Small intestine (tissue), 7 donors: ENCODE results near the gene FAF1. TPM values are rescaled to one million over a fixed set of nuclear protein-coding genes. Genes with fewer than 3 reads are reported as not detected.

Experiments
- DNase-seq, 2 donors: peaks; one replicate each; pipeline versions ENCODE4 v3.0.0 to v3.0.0-alpha.2; 2013
- FAIRE-seq: peaks from 2 replicates; lab custom pipeline; 2012; peaks lifted over from hg19 to GRCh38; lab: Jason Lieb, UNC
- H3K27ac ChIP-seq, 3 donors: one replicate each; pipeline ENCODE4 v1.5.1; 2013; ENCODE audit warnings: low read length in 2 of 3, mild to moderate bottlenecking in 2 of 3, control low read depth in 1 of 3, inconsistent platforms in 1 of 3, low read depth in 1 of 3, moderate library complexity in 1 of 3
- H3K27me3 ChIP-seq, 3 donors: one replicate each; pipeline ENCODE4 v1.6.1; 2013; ENCODE audit warnings: low read length in 3 of 3, inconsistent platforms in 1 of 3; ENCODE audit not compliant: control insufficient read depth in 3 of 3, insufficient read depth in 3 of 3
- H3K36me3 ChIP-seq, 3 donors: one replicate each; pipeline ENCODE4 v1.6.1; 2013; ENCODE audit warnings: low read length in 3 of 3, inconsistent platforms in 1 of 3, low read depth in 1 of 3, mild to moderate bottlenecking in 1 of 3, moderate library complexity in 1 of 3; ENCODE audit not compliant: control insufficient read depth in 3 of 3, insufficient read depth in 2 of 3
- H3K4me1 ChIP-seq, 3 donors: one replicate each; pipeline ENCODE4 v1.6.1; 2013; ENCODE audit warnings: low read length in 2 of 3, inconsistent platforms in 1 of 3, low read depth in 1 of 3, mild to moderate bottlenecking in 1 of 3, moderate library complexity in 1 of 3; ENCODE audit not compliant: control insufficient read depth in 3 of 3, insufficient read depth in 2 of 3
- H3K4me3 ChIP-seq, 3 donors: one replicate each; pipeline ENCODE4 v1.5.1; 2013; ENCODE audit warnings: low read length in 3 of 3, control low read depth in 1 of 3, inconsistent platforms in 1 of 3, low read depth in 1 of 3, mild to moderate bottlenecking in 1 of 3, moderate library complexity in 1 of 3
- H3K9me3 ChIP-seq, 2 donors: one replicate each; pipeline ENCODE4 v1.6.1; 2013; ENCODE audit warnings: low read depth in 1 of 2, low read length in 1 of 2; ENCODE audit not compliant: control insufficient read depth in 2 of 2, insufficient read depth in 1 of 2
- WGBS, 3 donors: extraction: QIAGEN DNeasy Blood & Tissue Kit; methylation state at CpG; one replicate each; pipeline ENCODE4 v1.1.7; 2013; 5-methylcytosine and 5-hydroxymethylcytosine counted together
- polyA plus RNA-seq, 4 donors: library from polyadenylated mRNA; stranded (reverse) in 3 of 4; unstranded in 1 of 4; fragments of 200-250 nt in 3 of 4; fragments of 120-200 nt in 1 of 4; gene quantifications; one replicate each; pipeline versions ENCODE4 v1.2.1 to v1.2.3, GENCODE V29; 2013
- donor health status: healthy with polysubstance abuse.
- donor health status: control.
- donor health status: control.
- donor health status: Bipolar disorder and iron deficiency.
- donor health status: healthy.

FAF1 gene
- polyA plus RNA-seq, 4 donors = 19.5 to 46.3 (median 32.5) TPM

DNA sequence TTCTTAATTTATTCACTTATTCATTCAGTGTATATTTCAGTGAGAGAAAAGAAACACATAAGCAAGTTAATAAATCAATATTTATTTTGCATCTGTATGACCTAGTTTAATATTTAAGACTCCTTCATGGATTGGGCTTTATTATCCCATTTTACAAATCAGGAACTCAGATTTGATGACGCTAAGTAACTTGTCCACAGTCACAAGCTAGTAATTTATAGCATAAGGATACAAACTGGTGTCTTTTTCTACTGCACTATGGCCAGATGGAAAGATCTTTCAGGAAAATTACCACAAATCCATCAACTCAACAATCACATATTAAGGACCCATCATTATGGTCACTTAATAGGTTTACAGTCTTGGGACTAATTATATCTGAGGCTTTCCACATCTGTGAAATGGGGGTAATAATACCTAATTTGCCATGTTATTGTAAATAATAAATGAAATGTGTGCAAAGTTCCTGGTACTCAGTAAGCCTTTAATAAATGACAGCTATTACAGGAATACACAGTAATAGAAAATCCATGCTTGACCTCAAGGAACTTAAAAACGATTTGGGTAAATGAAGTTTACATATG is 23.2 kb upstream of the FAF1 start:
- DNase-seq = no peak
- H3K36me3 ChIP-seq = no peaks in the 10 kb centered on the region
- H3K9me3 ChIP-seq = no peaks in the 10 kb centered on the region
- no peak for FAIRE-seq
- H3K4me1 ChIP-seq = peaks cover 0 to 5% (median 0%) of the 10 kb centered on the region in 3 donors
- H3K27me3 ChIP-seq = peaks cover 0 to 18% (median 0%) of the 10 kb centered on the region in 3 donors
- 60 to 68% (median 66%) methylated on average over 2 of the region's 2 CpGs for WGBS, 3 donors
- no peak overlapping the region for H3K4me3 ChIP-seq
- no peak overlapping the region for H3K27ac ChIP-seq

DNA sequence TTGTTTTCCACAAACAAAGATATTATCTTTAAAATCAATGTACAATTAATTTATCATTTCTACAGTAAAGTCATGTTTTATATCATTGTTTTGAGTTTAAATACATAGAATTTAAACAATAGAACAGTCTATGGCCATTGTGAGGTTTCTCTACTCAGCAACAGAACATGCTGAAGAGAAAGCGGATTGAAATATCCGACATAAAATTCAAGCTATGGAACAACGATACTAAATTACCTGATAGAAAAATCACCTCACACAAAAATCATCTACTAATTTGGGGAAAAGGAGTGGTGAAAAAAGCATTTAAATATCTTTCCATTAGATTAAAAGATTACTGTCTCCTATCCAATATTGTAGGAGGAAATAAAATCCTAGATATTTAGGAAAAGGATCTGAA is 22.5 kb upstream of the FAF1 start:
- Histone ChIP-seq H3K36me3 (no peaks in the 10 kb centered on the region), H3K4me1 (peaks cover 0 to 8% (median 0%) of the 10 kb centered on the region in 3 donors), H3K27me3 (peaks cover 0 to 24% (median 0%) of the 10 kb centered on the region in 3 donors), H3K4me3 (no peak overlapping the region), H3K9me3 (no peaks in the 10 kb centered on the region), H3K27ac (no peak overlapping the region)
- no peak for DNase-seq
- WGBS, 3 donors = 90 to 95% (median 90%) methylated on average over 3 of the region's 3 CpGs
- no peak for FAIRE-seq

DNA sequence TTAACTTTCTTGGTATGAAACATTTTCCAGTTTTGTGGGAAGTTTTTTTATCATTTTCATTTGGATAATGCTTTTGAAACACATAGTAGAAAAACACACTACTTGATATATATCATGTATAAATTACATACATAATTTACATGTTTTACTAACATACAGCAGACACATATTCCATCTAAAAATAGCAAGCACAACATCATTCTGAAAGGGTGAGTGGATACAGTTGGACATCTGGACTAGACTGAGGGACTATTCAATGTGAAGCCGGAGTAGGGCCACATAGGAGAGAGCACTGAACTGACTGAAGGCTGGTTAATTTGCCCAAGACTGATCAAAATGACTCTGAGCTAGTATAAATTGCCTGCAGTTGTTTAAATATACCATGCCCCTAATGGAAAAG is 21.7 kb upstream of the FAF1 start:
- FAIRE-seq = no peak

DNA sequence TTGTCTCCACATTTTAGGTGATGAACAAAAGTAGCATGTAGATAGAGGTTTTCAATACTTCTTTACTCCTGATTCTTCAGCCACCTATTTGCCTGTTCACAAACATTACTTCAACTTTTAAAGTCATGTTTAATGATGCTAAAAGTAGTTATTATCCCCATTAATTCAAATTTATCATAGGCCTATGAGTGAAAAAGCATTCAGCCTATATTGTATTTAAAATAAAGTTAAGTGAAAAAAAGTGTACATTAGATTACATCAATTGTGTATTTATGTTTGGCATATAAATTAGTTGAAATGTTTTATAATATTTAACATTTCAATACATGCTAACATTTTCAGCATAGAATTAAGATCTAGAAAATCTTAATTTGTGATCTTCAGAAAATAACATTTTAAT is 20.4 kb upstream of the FAF1 start:
- no peaks in the 10 kb centered on the region for H3K36me3 ChIP-seq
- H3K9me3 ChIP-seq = no peaks in the 10 kb centered on the region
- FAIRE-seq (peak; percentile 44), DNase-seq (no peak)
- peaks cover 0 to 42% (median 0%) of the 10 kb centered on the region in 3 donors for H3K27me3 ChIP-seq
- no peak overlapping the region for H3K27ac ChIP-seq
- peaks cover 0 to 14% (median 0%) of the 10 kb centered on the region in 3 donors for H3K4me1 ChIP-seq
- H3K4me3 ChIP-seq = no peak overlapping the region

More for the DNA sequence above, 21.7 kb upstream of the FAF1 start:
- Histone ChIP-seq H3K27ac (no peak overlapping the region), H3K27me3 (peaks cover 0 to 32% (median 0%) of the 10 kb centered on the region in 3 donors), H3K4me1 (peaks cover 0 to 14% (median 0%) of the 10 kb centered on the region in 3 donors), H3K36me3 (no peaks in the 10 kb centered on the region), H3K4me3 (no peak overlapping the region), H3K9me3 (no peaks in the 10 kb centered on the region)
- 93 to 97% (median 96%) methylated on average over 1 of the region's 1 CpG for WGBS, 3 donors
- no peak for DNase-seq

DNA sequence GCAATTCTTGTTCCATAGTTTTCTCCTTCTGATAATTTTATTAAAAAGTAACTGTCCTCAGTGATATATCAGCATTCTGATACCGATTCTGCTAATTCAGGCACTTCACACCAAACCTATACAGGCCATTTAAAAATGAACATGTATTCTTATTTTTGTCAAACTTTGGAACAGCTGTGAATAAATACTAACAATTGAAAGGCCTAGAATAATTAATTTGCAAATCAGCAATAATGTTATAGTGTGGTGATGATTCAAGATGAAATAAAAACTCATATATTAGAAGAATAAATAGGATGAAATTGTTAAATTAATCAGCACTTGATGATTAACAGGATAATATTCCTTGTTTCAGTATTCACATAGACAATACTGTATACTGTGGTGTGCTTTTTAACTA is 19.9 kb upstream of the FAF1 start:
- WGBS, 3 donors = 79 to 83% (median 83%) methylated on average over 1 of the region's 1 CpG
- peaks cover 0 to 42% (median 0%) of the 10 kb centered on the region in 3 donors for H3K27me3 ChIP-seq
- no peaks in the 10 kb centered on the region for H3K9me3 ChIP-seq
- FAIRE-seq (no peak), DNase-seq (no peak)
- H3K36me3 ChIP-seq = no peaks in the 10 kb centered on the region
- H3K27ac ChIP-seq = no peak overlapping the region
- H3K4me3 ChIP-seq = no peak overlapping the region
- H3K4me1 ChIP-seq = peaks cover 0 to 14% (median 0%) of the 10 kb centered on the region in 3 donors

DNA sequence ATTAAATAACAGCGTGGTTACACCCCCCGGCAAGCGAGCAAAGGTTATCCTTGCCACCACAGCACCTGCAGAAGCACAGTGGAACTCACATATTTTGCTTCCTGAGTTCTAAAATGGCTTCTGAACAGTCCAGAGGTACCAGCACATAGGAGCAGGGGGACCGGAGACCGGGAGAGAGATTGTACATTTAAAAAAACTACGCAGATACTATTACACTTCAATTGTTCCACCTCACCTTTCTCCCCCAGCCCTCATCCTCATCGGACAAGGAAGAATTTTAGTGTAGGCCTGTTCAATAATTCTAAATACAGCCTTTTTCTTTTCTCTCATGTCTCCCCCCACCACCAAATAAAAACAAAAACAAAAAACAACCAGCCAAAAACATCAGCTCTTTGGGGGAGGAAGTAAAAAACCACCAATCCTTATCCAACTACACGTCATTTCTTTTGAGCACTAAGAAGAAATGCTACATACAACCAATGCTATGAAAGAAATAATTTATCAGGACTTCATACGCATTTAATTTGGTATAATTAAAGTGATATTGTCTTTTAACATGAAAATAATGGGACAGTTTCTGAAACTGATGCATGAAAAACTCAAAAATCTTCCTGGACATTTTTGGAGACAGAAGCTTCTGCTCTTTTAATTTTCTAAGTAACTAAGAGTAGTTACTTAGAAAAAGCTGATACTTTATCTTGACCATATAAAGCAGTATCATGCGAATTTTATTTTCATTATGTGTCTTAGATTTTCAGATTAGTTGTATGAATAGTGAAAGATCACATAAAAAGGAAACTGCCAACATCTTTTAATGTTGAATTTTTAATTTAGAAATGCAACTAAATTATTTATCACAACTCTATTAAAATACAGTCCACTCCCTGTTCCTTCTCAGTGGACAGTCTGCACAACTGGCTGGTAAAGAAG is 19.1 kb upstream of the FAF1 start:
- peaks cover 0 to 40% (median 0%) of the 10 kb centered on the region in 3 donors for H3K27me3 ChIP-seq
- no peaks in the 10 kb centered on the region for H3K36me3 ChIP-seq
- peaks cover 0 to 14% (median 0%) of the 10 kb centered on the region in 3 donors for H3K4me1 ChIP-seq
- no peak for FAIRE-seq
- WGBS, 3 donors = 14 to 34% (median 21%) methylated on average over 10 of the region's 10 CpGs
- H3K27ac ChIP-seq = peak overlapping the region in 2 of 3 donors; percentile 85 to 92
- peak in 1 of 2 donors; percentile 73 for DNase-seq
- H3K4me3 ChIP-seq = peak overlapping the region in 1 of 3 donors; percentile 84
- H3K9me3 ChIP-seq = no peaks in the 10 kb centered on the region

DNA sequence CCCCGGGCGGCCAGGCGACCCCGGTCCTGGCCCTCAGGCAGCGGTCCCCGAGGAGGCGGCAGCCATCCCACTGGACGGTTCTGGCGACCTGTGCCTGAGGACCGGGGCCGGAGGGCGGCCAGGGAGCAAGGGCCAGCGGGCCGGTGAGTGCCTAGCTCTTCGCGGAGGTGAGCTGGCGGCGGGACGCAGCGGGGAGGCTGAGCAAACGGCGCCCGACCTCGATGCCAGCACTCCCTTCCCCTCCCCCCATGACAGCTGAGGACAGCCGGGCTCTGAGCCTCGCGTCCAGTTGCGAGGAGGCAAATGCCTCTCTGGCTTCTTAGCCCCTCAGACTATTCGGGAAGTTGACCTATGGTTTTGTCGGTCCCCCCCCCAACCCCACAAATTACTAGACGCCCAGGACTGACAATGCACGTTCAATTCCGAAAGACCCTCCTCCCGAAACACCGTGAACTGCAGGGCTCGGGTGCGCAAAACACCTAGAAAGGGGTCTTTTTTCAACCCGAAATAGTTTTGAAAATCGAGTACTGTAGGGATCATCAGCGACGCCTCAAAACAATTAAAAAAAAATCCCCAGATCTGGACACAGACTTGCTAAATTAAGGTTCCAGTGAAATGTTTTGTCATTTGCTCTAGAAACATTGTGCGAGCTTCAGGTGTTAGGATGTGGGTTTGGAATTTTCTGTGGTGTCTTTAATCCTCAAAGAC is 18.2 kb upstream of the FAF1 start:
- 1 to 4% (median 2%) methylated on average over 29 to 42 of the region's 42 CpGs for WGBS, 3 donors
- peaks cover 0 to 47% (median 0%) of the 10 kb centered on the region in 3 donors for H3K27me3 ChIP-seq

More for the DNA sequence above, 18.2 kb upstream of the FAF1 start:
- FAIRE-seq (no peak), DNase-seq (peak; percentile 64 to 69)
- Histone ChIP-seq H3K4me1 (peaks cover 0 to 14% (median 0%) of the 10 kb centered on the region in 3 donors), H3K36me3 (no peaks in the 10 kb centered on the region), H3K9me3 (no peaks in the 10 kb centered on the region), H3K4me3 (peak overlapping the region; percentile 36 to 84 (median 70)), H3K27ac (peak overlapping the region in 2 of 3 donors; percentile 85 to 92)
